Left ventricle myocardium inferior (tissue), 1 donor: ENCODE results near the gene TAS2R9. TPM values are rescaled to one million over a fixed set of nuclear protein-coding genes. Genes with fewer than 3 reads are reported as not detected.

Experiments
- DNase-seq: peaks from one replicate; pipeline ENCODE4 v3.0.0-alpha.2; 2020
- H3K27ac ChIP-seq: fragments of 200-600 bp; replicated peaks from 2 replicates; pipeline ENCODE4 v1.8.0; 2021
- H3K27me3 ChIP-seq: fragments of 200-600 bp; 2 replicates; pipeline ENCODE4 v1.8.0; 2021; ENCODE audit warnings: low read depth
- H3K36me3 ChIP-seq: fragments of 200-600 bp; 2 replicates; pipeline ENCODE4 v1.8.0; 2021
- H3K4me1 ChIP-seq: fragments of 200-600 bp; 2 replicates; pipeline ENCODE4 v1.8.0; 2021
- H3K4me3 ChIP-seq: fragments of 200-600 bp; 2 replicates; pipeline ENCODE4 v1.8.0; 2021; ENCODE audit warnings: mild to moderate bottlenecking, moderate library complexity
- H3K9me3 ChIP-seq: fragments of 200-600 bp; replicated peaks from 2 replicates; pipeline ENCODE4 v1.8.0; 2021
- CTCF ChIP-seq: fragments of 200-600 bp; IDR thresholded peaks from 2 replicates; pipeline ENCODE4 v1.8.0; 2021; ENCODE audit warnings: antibody characterized with exemption, mild to moderate bottlenecking, borderline replicate concordance
- intact Hi-C: fragments of 100-400 bp; cut with micrococcal nuclease; formaldehyde crosslinking; loops from one replicate; pipeline ENCODE4 v1.11.0; 2022
- total RNA-seq: library from RNA; stranded (reverse); fragmentation: NEBNext Ultra II Directional; extraction: Animal tissue kit (Norgen Biotek cat#: 25700); gene quantifications from one replicate; pipeline ENCODE4 v1.2.1, GENCODE V29; 2021
- donor health status: DM: no; HTN: yes; CAD: no; lungs with severe emphysema.

TAS2R9 gene
- total RNA-seq, 1 donor from 2014 or later: not detected

- H3K4me1 ChIP-seq: peaks cover 10% of the 10 kb centered on the region
- peaks cover 9% of the 10 kb centered on the region for H3K36me3 ChIP-seq
- intact Hi-C loops: no loop called here
Measured at GRCh38 chr12:10847744-10848143, 37.8 kb upstream of the TAS2R9 start.

DNA sequence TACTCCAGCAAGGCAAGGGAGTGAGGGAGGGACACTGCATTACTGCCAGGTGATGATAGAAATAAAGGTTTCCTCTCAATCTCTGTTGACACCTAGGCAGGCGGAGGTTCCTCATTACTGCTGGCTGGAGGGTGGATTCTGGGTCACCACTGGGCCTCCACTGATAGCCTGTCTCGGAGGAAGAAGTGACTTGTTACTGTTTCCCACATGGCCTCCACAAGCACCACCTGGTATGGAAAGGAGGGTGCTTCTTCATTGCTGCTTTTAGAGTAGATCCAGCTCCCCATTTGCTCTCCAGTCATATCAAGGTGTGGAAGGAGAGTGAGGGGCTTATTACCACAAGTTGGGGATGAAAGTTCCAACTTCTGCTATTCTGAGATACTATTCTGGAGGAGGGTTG, 32.9 kb upstream of the TAS2R9 start:
- TF ChIP-seq CTCF: no peak
- Histone ChIP-seq H3K4me1 (no peaks in the 10 kb centered on the region), H3K36me3 (peaks cover 9% of the 10 kb centered on the region), H3K4me3 (no peak overlapping the region), H3K27me3 (no peaks in the 10 kb centered on the region), H3K27ac (no peak overlapping the region), H3K9me3 (no peaks in the 10 kb centered on the region)
- DNase-seq: no peak
- intact Hi-C loops: no loop called here

More at GRCh38 chr12:10847744-10848143, 37.8 kb upstream of the TAS2R9 start:
- no peak for TF ChIP-seq CTCF
- H3K27me3 ChIP-seq: no peaks in the 10 kb centered on the region
- DNase-seq: no peak
- H3K27ac ChIP-seq: no peak overlapping the region
- no peaks in the 10 kb centered on the region for H3K9me3 ChIP-seq
- H3K4me3 ChIP-seq: no peak overlapping the region

DNA sequence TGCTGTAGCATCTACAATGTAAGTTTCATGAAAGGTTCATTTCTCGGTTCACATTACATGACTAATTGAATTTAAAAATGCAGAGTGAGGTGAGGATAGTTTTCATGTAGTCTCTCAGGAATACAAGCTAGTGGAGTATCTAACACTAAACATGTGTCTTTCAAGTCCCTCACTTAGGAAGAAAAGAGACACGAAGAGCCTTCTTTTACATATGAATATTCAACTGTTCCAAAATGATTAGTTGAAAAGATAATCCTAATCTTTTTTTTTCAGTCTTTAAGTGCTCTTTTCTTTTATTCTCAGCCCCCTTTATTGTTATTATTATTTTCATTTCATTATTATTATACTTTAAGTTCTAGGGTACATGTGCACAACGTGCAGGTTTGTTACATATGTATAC, 28.5 kb upstream of the TAS2R9 start:
- H3K36me3 ChIP-seq: no peaks in the 10 kb centered on the region
- H3K9me3 ChIP-seq: peaks cover 12% of the 10 kb centered on the region
- no peak for TF ChIP-seq CTCF
- intact Hi-C loops: no loop called here
- no peak for DNase-seq
- no peaks in the 10 kb centered on the region for H3K4me1 ChIP-seq
- no peak overlapping the region for H3K27ac ChIP-seq
- H3K27me3 ChIP-seq: no peaks in the 10 kb centered on the region
- H3K4me3 ChIP-seq: no peak overlapping the region

GRCh38 chr12:10829994-10830393, 20.0 kb upstream of the TAS2R9 start:
- Histone ChIP-seq H3K27me3 (no peaks in the 10 kb centered on the region), H3K4me3 (no peak overlapping the region), H3K4me1 (no peaks in the 10 kb centered on the region), H3K36me3 (no peaks in the 10 kb centered on the region), H3K27ac (no peak overlapping the region), H3K9me3 (no peaks in the 10 kb centered on the region)
- no peak for TF ChIP-seq CTCF
- intact Hi-C loops: no loop called here
- DNase-seq: no peak

DNA sequence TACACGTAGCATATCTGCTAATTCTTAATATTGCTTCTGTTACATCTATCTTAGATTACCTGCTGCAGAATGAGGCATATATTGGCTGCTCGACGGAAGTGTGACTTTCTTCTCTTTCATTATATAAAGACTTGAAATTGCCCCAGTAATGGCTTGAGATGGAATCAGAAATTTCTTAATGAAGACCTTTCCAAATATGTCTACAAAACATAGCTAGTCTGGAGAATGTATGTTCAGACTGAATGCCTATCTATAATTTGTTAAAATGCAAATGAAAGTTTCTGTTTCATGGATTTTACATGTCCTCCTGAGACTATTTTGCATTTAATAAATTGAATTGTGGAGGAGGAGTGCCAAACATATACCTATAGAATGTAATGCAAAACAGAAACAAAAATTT, 16.3 kb upstream of the TAS2R9 start, which contains the start of gene TAS2R10:
Gene TAS2R10, minus strand, starts transcription at position 101 of the 400 bp plus-strand sequence. Its CDS starts 89 bp downstream, at position 12.
- intact Hi-C loops: no loop called here
- no peak for TF ChIP-seq CTCF
- Histone ChIP-seq H3K4me1 (no peaks in the 10 kb centered on the region), H3K4me3 (no peak within 1 kb of the TSS), H3K9me3 (no peaks in the 10 kb centered on the region), H3K27ac (no peak within 1 kb of the TSS), H3K27me3 (no peaks in the 10 kb centered on the region), H3K36me3 (no peaks in the 10 kb centered on the region)
- DNase-seq: no peak

DNA sequence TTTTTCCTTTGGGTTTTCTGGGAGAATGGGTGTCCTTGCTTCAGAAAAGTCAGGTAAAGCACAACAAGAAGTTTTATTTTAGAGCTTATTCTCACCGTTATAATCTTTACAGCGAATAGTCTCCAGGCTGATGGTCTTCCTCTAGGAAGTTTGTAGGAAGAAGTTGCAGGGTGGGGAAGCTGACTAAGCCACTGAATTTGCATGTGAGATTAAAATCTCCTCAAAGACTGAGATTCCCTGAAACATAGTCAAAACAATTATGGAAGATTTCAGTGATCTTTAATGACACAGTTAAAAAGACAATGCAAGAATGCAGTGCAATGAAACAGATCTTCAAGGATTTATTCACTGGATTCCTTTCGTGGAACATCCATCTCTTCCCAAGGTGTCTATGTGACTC, 15.0 kb upstream of the TAS2R9 start:
- Histone ChIP-seq H3K36me3 (no peaks in the 10 kb centered on the region), H3K4me3 (no peak overlapping the region), H3K4me1 (no peaks in the 10 kb centered on the region), H3K27ac (no peak overlapping the region), H3K9me3 (no peaks in the 10 kb centered on the region), H3K27me3 (no peaks in the 10 kb centered on the region)
- no peak for TF ChIP-seq CTCF
- intact Hi-C loops: no loop called here
- DNase-seq: no peak
